ENCODE results near the gene MEGF8.

The MEGF8 gene

DNA sequence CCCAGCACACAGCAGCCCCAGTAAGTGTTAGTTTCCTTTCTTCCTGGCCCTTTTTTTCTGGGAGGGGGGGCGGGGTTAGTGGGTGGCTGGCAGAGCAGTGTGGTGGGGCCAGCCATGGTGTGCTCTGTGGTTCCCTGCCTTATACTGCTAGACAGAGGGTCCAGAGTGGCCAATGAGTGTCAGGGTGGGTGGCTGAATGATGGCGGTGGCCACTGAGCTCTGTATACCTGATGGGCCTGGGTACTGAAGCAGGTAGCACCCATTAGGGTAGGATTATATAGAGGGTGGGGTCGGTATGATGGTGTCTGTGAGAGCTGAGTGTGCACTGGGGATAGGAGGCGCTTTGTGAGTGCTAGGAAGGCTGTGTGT, 42.6 kb upstream of the MEGF8 start:
- Histone ChIP-seq H3K4me1 (ENCODE audit: control insufficient read depth, insufficient read depth, low read length) (peaks cover 22% of the 10 kb centered on the region), H3K9ac (ENCODE audit: low read depth, low read length) (no peak overlapping the region), H3K4me3 (ENCODE audit: low read depth, low read length) (peak overlapping the region; percentile 66)

DNA sequence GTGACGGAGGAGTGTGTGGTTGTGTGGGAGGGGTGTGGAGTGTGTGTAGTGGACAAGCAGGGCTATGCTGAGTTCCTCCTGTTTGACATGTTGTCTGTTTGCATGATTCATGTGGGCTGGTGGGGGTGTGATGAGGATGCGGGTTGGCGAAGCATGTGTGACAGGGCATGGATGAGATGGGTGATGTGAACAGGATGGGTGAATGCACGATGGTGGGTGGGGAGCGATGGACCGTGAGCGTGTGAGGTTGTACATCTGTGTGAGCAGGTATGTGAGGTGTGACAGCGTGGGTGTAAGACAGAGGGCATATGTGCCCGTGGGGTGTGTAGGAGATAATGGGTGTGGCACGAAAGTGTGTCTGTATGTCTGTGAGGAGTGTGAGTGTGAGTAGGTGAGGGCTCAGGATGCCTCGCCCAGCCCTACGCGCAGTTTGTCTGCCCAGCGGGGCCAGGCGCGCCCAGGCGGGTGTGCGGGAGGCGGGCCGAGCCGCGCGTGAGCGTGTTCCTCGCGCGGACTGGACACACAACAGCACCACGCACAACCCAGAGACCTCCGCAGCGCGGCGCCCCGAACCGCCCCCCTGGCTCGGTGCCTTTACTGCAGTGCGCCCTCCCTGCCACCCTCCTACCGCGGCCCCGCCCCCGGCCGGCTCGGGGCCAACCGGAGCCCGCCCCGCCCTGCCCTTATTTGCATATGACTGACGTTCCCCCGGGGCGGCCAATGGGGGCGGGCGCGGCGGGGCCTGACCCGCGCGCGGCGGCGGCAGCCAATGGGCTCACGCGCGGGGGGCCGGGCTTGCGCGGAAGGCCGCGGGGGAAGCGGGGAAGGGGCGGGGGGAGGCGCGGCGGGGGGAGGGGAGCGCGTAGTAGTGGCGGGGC, 42.0 kb upstream of the MEGF8 start:
- peaks cover 22% of the 10 kb centered on the region for H3K4me1 ChIP-seq (ENCODE audit: control insufficient read depth, insufficient read depth, low read length)

More for the DNA sequence above, 42.6 kb upstream of the MEGF8 start:
- no peaks in the 10 kb centered on the region for H3K9me3 ChIP-seq (ENCODE audit: control insufficient read depth, insufficient read depth, low read length)
- no peaks in the 10 kb centered on the region for H3K27me3 ChIP-seq (ENCODE audit: control insufficient read depth, insufficient read depth, low read length)
- peaks cover 11% of the 10 kb centered on the region for H3K36me3 ChIP-seq (ENCODE audit: control insufficient read depth, insufficient read depth, low read length)

DNA sequence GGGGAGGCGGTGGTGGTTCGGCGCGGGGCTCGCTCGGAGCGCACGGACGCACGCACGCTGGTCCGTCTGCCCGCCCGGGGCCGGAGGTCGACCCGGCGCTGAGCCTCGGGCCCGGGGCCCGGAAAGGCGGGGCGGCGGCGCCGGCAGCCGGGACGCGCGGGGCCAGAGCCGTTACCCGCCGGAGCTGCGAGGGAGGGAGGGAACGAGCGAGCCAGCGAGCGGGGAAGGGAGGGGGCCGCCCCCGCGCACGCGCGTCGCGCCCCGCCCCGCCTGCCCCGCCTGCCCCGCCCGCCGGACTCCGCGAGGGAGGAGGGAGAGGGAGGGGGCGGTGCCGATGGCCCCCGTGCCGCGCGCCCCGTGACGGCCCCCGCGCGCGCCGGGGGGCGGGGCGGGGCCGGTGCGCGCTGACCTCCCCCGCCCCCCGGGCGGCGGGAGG, 41.4 kb upstream of the MEGF8 start:
- peaks cover 21% of the 10 kb centered on the region for H3K36me3 ChIP-seq (ENCODE audit: control insufficient read depth, insufficient read depth, low read length)
- H3K9ac ChIP-seq (ENCODE audit: low read depth, low read length): no peak overlapping the region
- peaks cover 22% of the 10 kb centered on the region for H3K4me1 ChIP-seq (ENCODE audit: control insufficient read depth, insufficient read depth, low read length)
- no peaks in the 10 kb centered on the region for H3K27me3 ChIP-seq (ENCODE audit: control insufficient read depth, insufficient read depth, low read length)
- no peaks in the 10 kb centered on the region for H3K9me3 ChIP-seq (ENCODE audit: control insufficient read depth, insufficient read depth, low read length)
- H3K4me3 ChIP-seq (ENCODE audit: low read depth, low read length): peak overlapping the region; percentile 43

More for the DNA sequence above, 42.0 kb upstream of the MEGF8 start:
- H3K9ac ChIP-seq (ENCODE audit: low read depth, low read length): no peak overlapping the region
- no peaks in the 10 kb centered on the region for H3K9me3 ChIP-seq (ENCODE audit: control insufficient read depth, insufficient read depth, low read length)
- H3K36me3 ChIP-seq (ENCODE audit: control insufficient read depth, insufficient read depth, low read length): peaks cover 16% of the 10 kb centered on the region
- peak overlapping the region; percentile 66 for H3K4me3 ChIP-seq (ENCODE audit: low read depth, low read length)
- no peaks in the 10 kb centered on the region for H3K27me3 ChIP-seq (ENCODE audit: control insufficient read depth, insufficient read depth, low read length)

DNA sequence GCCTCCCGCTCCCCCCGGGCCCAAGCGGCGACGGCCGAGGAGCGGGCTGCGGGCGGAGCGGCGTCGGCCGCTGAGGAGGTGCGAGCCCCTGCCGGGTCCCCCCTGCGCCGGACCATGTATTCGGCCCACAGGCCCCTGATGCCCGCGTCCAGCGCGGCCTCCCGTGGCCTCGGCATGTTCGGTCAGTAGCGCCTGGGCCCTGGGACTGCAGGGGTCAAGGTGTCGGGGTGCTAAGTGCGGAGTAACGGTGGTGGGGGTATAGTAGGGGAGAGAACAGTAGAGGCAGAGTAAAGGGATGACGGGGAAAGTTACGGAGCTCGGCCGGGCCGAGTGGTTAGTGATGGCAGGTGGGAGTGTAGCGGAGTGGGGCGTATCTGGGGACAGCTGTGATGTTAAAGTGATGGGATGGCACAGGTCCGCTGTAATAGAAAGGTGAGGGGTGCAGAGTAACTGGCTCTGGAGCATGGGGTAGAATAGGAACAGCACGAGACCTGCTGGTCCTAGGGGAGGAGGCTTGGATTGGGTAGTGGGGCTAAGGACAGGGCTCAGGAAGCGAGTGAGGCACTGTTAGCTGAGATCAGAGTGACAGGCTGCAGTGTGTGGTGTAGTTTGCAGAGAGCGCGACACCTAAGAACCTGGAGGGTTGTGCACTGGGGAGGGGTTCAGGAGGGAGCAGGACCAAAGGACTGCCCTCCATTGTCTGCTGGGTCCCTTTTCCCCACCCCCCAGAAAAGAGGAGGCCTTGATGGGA, 40.7 kb upstream of the MEGF8 start:
- Histone ChIP-seq H3K4me1 (ENCODE audit: control insufficient read depth, insufficient read depth, low read length) (peaks cover 19% of the 10 kb centered on the region), H3K4me3 (ENCODE audit: low read depth, low read length) (peak overlapping the region; percentile 74), H3K9ac (ENCODE audit: low read depth, low read length) (no peak overlapping the region), H3K9me3 (ENCODE audit: control insufficient read depth, insufficient read depth, low read length) (no peaks in the 10 kb centered on the region), H3K27me3 (ENCODE audit: control insufficient read depth, insufficient read depth, low read length) (no peaks in the 10 kb centered on the region), H3K36me3 (ENCODE audit: control insufficient read depth, insufficient read depth, low read length) (peaks cover 28% of the 10 kb centered on the region)

- Histone ChIP-seq H3K27me3 (ENCODE audit: control insufficient read depth, insufficient read depth, low read length) (no peaks in the 10 kb centered on the region), H3K36me3 (ENCODE audit: control insufficient read depth, insufficient read depth, low read length) (peaks cover 35% of the 10 kb centered on the region), H3K9ac (ENCODE audit: low read depth, low read length) (no peak overlapping the region), H3K4me3 (ENCODE audit: low read depth, low read length) (peak overlapping the region; percentile 74), H3K4me1 (ENCODE audit: control insufficient read depth, insufficient read depth, low read length) (peaks cover 19% of the 10 kb centered on the region), H3K9me3 (ENCODE audit: control insufficient read depth, insufficient read depth, low read length) (no peaks in the 10 kb centered on the region)
Observed at GRCh38 chr19:42285541-42285941, 39.9 kb upstream of the MEGF8 start.

GRCh38 chr19:42285988-42286348, 39.5 kb upstream of the MEGF8 start:
- Histone ChIP-seq H3K9ac (ENCODE audit: low read depth, low read length) (no peak overlapping the region), H3K9me3 (ENCODE audit: control insufficient read depth, insufficient read depth, low read length) (no peaks in the 10 kb centered on the region), H3K4me1 (ENCODE audit: control insufficient read depth, insufficient read depth, low read length) (peaks cover 19% of the 10 kb centered on the region), H3K27me3 (ENCODE audit: control insufficient read depth, insufficient read depth, low read length) (no peaks in the 10 kb centered on the region), H3K36me3 (ENCODE audit: control insufficient read depth, insufficient read depth, low read length) (peaks cover 39% of the 10 kb centered on the region), H3K4me3 (ENCODE audit: low read depth, low read length) (no peak overlapping the region)

- Histone ChIP-seq H3K9ac (ENCODE audit: low read depth, low read length) (no peak overlapping the region), H3K9me3 (ENCODE audit: control insufficient read depth, insufficient read depth, low read length) (no peaks in the 10 kb centered on the region), H3K4me1 (ENCODE audit: control insufficient read depth, insufficient read depth, low read length) (peaks cover 18% of the 10 kb centered on the region), H3K36me3 (ENCODE audit: control insufficient read depth, insufficient read depth, low read length) (peaks cover 43% of the 10 kb centered on the region), H3K4me3 (ENCODE audit: low read depth, low read length) (no peak overlapping the region), H3K27me3 (ENCODE audit: control insufficient read depth, insufficient read depth, low read length) (no peaks in the 10 kb centered on the region)
Observed at GRCh38 chr19:42286349-42287016, 39.0 kb upstream of the MEGF8 start.

- Histone ChIP-seq H3K27me3 (ENCODE audit: control insufficient read depth, insufficient read depth, low read length) (no peaks in the 10 kb centered on the region), H3K4me1 (ENCODE audit: control insufficient read depth, insufficient read depth, low read length) (peaks cover 11% of the 10 kb centered on the region), H3K36me3 (ENCODE audit: control insufficient read depth, insufficient read depth, low read length) (peaks cover 44% of the 10 kb centered on the region), H3K9ac (ENCODE audit: low read depth, low read length) (no peak overlapping the region), H3K9me3 (ENCODE audit: control insufficient read depth, insufficient read depth, low read length) (no peaks in the 10 kb centered on the region), H3K4me3 (ENCODE audit: low read depth, low read length) (no peak overlapping the region)
Observed at GRCh38 chr19:42287017-42287826, 38.2 kb upstream of the MEGF8 start.

DNA sequence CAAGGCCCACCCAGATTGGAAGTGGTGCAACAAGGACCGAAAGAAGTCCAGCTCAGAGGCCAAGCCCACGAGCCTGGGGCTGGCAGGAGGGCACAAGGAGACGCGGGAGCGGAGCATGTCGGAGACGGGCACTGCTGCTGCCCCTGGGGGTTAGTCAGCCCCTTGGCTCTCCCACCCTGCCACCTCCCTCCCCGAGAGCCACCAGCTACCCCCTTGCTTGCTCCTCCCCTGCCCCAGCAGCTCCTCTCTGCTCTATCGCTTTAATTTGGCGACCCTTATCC, 37.7 kb upstream of the MEGF8 start:
- Histone ChIP-seq H3K9me3 (ENCODE audit: control insufficient read depth, insufficient read depth, low read length) (no peaks in the 10 kb centered on the region), H3K4me3 (ENCODE audit: low read depth, low read length) (no peak overlapping the region), H3K36me3 (ENCODE audit: control insufficient read depth, insufficient read depth, low read length) (peaks cover 49% of the 10 kb centered on the region), H3K4me1 (ENCODE audit: control insufficient read depth, insufficient read depth, low read length) (peaks cover 6% of the 10 kb centered on the region), H3K9ac (ENCODE audit: low read depth, low read length) (no peak overlapping the region), H3K27me3 (ENCODE audit: control insufficient read depth, insufficient read depth, low read length) (no peaks in the 10 kb centered on the region)

DNA sequence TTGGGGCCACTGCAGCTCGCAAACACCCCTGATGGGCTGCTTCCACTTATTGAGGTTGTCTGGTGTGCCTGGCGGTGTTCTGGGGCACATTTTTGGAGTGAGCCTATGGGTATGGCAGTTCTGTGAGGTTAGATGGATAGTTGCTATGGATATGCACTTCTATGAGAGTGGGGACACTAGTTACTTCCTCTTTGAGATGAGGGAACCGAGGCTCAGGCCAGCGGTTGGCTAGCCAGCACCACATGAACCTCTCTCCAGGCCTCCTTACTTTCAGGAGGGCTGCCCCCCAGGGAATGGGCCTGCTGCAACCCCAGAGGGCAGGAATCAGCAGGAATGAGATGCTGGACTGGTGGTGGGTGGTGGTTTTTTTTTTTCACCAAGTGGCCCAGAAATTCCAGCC, 37.0 kb upstream of the MEGF8 start:
- Histone ChIP-seq H3K9ac (ENCODE audit: low read depth, low read length) (no peak overlapping the region), H3K4me3 (ENCODE audit: low read depth, low read length) (no peak overlapping the region), H3K36me3 (ENCODE audit: control insufficient read depth, insufficient read depth, low read length) (peaks cover 55% of the 10 kb centered on the region), H3K27me3 (ENCODE audit: control insufficient read depth, insufficient read depth, low read length) (no peaks in the 10 kb centered on the region), H3K9me3 (ENCODE audit: control insufficient read depth, insufficient read depth, low read length) (no peaks in the 10 kb centered on the region), H3K4me1 (ENCODE audit: control insufficient read depth, insufficient read depth, low read length) (peaks cover 2% of the 10 kb centered on the region)

DNA sequence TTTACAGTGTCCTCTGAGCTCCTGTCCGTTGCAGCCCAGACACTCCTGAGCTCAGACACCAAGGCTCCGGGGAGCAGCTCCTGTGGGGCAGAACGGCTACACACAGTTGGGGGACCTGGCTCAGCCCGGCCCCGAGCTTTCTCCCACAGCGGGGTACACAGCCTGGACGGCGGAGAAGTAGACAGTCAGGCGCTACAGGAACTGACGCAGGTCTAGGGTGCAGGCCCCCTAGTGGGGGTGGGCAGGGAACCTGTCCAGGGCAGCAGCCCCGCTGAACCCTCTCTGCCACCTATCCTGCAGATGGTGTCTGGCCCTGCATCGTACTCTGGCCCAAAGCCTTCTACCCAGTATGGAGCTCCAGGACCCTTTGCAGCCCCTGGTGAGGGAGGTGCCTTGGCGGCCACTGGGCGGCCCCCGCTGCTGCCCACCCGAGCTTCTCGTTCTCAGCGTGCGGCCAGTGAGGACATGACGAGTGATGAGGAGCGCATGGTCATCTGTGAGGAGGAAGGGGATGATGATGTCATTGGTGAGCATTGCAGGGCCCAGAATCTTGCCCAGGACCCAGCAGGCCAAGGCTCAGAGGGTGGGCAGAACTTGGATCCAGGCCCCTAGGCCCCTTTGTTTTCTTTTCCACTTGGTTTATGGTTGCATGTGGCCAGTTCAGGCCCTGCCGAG, 36.4 kb upstream of the MEGF8 start:
- H3K9ac ChIP-seq (ENCODE audit: low read depth, low read length): no peak overlapping the region
- peaks cover 2% of the 10 kb centered on the region for H3K4me1 ChIP-seq (ENCODE audit: control insufficient read depth, insufficient read depth, low read length)

More for the DNA sequence above, 36.4 kb upstream of the MEGF8 start:
- Histone ChIP-seq H3K4me3 (ENCODE audit: low read depth, low read length) (no peak overlapping the region), H3K9me3 (ENCODE audit: control insufficient read depth, insufficient read depth, low read length) (no peaks in the 10 kb centered on the region), H3K27me3 (ENCODE audit: control insufficient read depth, insufficient read depth, low read length) (no peaks in the 10 kb centered on the region), H3K36me3 (ENCODE audit: control insufficient read depth, insufficient read depth, low read length) (peaks cover 60% of the 10 kb centered on the region)

Data from iPS-15b (cell line).